ENCODE results near the gene CDKL5.

Gene CDKL5

GRCh38 chrX:18461431-18461830 is 36.0 kb downstream of the CDKL5 start:
- no peak for DNase-seq (ENCODE audit: low spot score)

DNA sequence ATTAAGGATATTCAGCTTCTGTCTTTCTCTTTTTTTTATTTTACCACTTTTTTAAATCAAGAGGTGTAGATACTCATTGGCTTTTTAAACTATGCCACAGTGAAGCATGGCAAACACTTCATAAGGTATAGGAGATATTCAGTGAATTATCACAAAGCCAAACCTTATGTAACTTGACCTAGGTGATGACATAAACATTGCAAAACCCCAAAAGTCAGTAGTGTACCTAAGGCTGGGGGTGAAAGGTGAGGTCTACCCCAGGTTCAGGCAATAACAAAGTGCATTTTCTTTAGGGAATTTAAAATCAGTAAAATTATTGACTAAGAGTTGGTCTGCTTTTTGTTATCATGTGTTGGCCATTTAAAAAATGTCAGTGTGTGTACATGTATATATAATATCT is 39.1 kb downstream of the CDKL5 start:
- DNase-seq (ENCODE audit: low spot score): no peak

DNA sequence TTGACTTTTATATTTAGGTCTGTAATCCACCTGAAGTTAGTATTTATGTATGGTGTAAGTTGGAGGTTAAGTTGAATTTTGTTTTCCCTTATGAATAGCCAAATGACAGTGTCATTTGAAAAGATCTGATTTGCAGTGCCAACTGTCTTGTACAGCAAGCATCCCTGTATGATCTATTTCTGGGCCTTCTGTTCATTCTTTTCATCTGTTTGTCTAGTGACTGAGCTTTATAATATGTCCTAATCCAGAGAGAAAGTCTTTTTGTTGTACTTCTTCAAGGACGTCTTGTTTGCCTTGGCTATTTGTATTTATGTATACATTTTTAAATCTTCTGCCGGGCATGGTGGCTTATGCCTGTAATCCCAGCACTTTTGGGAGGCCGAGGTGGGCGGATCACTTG is 39.6 kb downstream of the CDKL5 start:
- DNase-seq (ENCODE audit: low spot score): no peak

GRCh38 chrX:18468599-18468998 is 43.2 kb downstream of the CDKL5 start:
- no peak for DNase-seq (ENCODE audit: low spot score)

DNA sequence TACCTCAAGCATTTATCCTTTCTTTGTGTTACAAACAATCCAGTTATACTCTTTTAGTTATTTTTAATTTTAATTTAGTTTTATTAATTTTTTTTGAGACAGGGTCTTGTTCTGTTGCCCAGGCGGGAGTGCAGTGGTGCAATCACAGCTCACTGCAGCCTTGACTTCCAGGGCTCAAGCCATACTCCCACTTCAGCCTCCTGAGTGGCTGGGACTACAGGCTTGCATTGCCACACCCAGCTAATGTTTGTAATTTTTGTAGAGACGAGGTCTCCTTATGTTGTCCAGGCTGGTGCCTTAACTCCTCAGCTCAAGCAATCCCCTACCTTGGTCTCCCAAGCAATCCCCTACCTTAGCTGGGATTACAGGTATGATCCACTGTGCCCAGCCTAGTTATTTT is 45.9 kb downstream of the CDKL5 start:
- DNase-seq (ENCODE audit: low spot score): no peak

- DNase-seq (ENCODE audit: low spot score): no peak
Measured at GRCh38 chrX:18490806-18491555, 65.6 kb downstream of the CDKL5 start.

DNA sequence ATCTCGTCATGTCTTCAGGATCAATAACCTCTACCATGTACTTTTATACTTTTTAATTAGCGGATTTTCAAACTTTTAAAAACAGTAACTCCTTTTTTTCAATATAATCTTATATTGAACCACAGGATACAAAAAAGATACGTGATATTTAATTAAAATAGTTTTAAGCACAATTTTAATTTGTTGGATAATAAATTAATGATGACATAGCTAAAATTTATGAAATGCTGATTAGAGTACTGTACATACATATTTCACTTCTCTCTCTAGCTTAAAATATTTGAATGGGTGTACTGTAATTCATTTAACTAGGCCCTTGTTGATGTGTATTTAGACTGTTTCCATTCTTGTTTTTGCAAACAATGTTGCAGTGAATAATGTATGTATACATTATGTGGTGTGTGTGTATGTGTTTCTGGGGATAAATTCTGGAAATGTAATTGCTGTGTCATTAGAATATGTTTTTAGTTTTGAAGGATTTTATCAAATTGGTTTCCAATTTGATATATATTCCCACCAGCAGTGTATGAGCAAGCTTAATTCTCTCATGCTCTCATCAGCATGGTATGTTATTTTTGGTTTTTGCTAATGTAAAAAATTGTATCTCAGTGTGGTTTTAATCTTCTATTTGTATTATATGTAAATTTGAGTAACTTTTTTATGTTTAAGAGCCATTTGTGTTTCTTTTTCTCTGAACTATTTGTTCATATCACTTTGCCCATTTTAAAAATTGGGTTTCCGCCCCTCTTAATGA is 66.4 kb downstream of the CDKL5 start:
- DNase-seq (ENCODE audit: low spot score): no peak

DNA sequence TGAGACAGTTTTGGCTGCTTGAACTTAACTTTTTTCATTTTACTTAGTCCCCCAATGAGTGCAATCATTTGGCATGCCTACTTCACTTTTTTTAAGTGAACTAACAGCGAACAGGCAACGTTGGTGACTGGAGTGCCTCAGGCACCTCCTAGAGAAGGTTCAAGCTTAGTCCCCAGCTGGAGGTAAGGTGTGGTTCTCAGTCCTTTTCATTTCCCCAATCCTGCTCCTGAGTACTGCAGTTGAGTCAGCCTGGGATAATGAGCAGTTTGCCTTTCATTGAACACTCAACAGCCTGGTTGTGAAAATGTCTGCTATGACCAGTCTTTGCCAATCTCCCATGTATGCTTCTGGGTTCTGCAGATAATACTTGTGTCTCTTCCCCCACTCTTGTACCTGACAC is 109.5 kb downstream of the CDKL5 start:
- DNase-seq (ENCODE audit: low spot score): no peak

DNA sequence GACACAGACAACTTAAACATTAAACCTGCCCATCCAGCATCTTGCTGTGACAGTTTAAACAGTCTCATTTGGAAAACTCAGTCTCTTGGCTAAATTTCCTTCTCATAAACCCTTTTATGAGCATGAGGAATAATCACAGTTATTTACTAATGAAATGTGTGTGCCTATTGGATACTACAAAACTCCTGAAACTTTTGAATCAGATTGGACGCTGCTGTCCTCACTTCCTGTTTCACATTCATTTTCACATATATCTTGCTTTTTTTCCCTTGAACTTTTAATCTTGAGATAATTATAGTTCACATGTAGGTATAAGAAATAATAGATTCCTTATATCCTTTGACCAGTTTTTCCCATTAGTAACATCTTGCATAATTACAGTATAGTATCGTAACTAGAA is 111.7 kb downstream of the CDKL5 start:
- no peak for DNase-seq (ENCODE audit: low spot score)

DNA sequence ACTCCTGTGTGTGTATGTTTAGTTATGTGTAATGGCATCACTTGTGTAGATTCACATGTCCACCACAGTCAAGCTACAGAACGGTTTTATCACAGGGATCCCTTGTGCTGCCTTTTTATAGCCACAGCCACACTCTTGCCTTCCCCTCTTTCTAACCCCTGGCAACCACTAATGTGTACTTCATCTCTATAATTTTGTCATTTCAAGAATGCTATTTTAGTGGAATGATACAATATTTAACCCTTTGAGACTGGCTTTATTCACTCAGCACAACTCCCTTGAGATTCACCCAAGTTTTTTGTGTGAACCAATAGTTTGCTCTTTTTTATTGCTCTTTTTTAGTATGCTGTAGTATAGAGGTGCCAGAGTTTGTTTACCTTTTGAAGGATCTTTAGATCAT is 112.1 kb downstream of the CDKL5 start:
- DNase-seq (ENCODE audit: low spot score): no peak

DNA sequence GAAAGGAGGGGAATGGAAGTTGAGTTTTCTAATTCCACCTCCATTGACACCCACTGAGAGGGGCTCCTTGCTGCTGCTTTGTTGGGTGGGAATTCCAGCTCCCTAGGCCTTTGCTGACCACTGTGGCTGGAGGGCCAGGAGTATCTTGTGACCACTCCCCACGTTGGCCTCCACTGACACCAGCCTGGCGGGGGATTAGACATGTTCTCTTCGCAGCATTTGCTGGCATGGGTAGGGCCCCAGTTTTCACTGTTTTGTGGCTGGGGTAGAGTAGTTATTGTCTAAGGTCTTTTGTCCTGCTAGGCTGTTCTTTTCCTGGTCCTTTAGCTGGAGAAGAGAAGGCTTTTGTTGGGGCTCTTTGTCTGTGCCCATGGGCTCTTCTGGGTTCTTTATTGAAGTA is 116.7 kb downstream of the CDKL5 start:
- DNase-seq (ENCODE audit: low spot score): no peak

GRCh38 chrX:18542905-18543304 is 117.5 kb downstream of the CDKL5 start:
- DNase-seq (ENCODE audit: low spot score): no peak

- no peak for DNase-seq (ENCODE audit: low spot score)
Measured at GRCh38 chrX:18543738-18544137, 118.3 kb downstream of the CDKL5 start.

DNA sequence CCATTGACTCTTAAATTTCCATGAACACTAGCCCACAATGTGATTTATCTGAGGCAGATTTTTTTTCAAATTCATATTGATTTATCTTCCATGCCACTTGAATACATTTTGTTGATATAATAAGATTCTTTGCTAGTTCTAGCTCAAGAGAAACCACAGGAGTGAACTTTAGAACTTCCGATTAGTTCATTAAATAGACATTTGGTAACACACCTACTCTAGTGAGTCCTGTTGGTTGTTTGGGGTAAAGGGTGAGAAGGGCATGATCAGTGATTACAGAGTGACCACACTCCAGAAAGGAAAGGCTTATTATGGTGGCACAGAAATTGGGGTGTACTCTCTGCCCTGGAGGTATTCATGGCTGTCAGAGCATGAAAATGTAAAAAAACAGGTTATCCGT is 120.4 kb downstream of the CDKL5 start:
- no peak for DNase-seq (ENCODE audit: low spot score)

GRCh38 chrX:18548996-18549395 is 123.6 kb downstream of the CDKL5 start:
- no peak for DNase-seq (ENCODE audit: low spot score)

- DNase-seq (ENCODE audit: low spot score): no peak
Measured at GRCh38 chrX:18549643-18550042, 124.2 kb downstream of the CDKL5 start.

GRCh38 chrX:18557879-18558278 is 132.5 kb downstream of the CDKL5 start:
- DNase-seq (ENCODE audit: low spot score): no peak

- no peak for DNase-seq (ENCODE audit: low spot score)
Measured at GRCh38 chrX:18558799-18559198, 133.4 kb downstream of the CDKL5 start.

DNA sequence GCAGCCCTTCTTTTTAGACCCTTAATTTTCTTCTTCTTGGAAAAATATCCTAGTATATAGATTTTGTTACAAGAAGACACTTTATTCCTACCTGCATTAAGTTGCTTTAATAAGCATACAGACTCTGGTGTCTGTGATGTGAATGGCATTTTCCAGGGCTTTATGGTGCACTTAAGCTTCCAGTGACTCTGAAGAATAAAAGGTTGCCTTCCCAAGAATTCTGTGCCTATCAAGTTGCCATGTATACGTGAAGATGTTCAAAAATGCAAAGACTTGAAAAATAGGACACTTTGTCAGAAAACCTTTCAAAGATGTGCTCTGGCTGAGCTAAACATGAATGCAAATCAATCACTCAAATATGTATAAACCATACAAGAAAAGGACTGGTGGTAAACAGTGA is 135.6 kb downstream of the CDKL5 start:
- no peak for DNase-seq (ENCODE audit: low spot score)

DNA sequence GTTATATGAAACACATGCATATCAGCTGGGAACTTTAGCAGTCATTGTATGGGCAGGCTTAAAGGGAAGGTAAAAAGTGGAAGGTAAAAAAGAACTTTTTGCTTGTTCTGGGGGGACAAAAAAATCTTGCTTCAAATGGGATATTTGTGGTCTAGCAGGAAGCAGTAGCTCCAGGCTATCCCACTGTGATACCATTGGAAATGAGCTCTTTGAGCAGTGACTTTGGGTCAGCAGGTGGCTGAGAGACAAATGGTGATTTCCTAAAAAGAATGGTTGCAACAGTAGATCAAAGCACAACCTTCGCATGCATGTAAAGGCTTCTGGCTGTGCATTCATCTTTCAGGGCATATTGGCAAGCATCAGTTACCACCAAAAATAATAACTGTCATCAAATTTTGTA is 140.3 kb downstream of the CDKL5 start:
- DNase-seq (ENCODE audit: low spot score): no peak

- no peak for DNase-seq (ENCODE audit: low spot score)
Measured at GRCh38 chrX:18566748-18567147, 141.3 kb downstream of the CDKL5 start.

DNA sequence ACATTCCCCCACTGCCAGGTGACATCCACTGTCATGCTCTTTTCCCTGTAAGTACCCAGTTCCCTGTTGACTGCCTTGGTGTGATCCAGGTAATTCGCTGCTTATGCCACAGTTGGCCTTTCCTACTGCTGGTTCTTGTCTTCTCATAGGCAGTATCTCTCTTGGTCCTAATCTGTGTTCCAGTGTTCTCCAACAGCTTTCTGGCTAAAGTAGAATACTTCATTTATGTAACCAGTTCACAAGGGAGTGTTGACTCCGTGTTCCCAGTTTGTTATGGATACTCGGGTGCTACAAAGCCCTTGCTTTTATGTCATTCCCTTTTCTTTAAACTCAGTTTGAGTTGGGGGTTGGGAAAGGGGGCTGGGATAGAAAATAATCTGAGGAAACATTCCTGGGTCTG is 148.1 kb downstream of the CDKL5 start:
- no peak for DNase-seq (ENCODE audit: low spot score)

DNA sequence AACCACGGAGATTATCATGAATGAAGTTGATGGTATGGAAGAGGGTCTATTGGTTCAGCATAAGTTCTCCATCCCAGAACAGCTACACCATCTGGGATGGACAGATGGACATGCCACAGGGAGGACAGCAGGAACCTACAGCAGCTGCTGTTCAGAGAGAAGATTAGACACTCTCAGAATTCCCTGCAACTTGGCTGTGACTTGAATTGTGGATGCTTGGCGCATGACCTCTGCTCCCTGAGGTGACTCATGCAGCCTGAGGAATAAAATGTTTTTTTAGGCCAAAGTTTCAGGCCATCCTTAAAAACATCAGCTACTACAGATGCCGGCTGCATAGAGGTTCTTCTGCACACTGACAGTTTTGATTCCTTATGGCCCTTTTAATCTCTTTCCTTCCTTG is 149.2 kb downstream of the CDKL5 start:
- DNase-seq (ENCODE audit: low spot score): no peak

GRCh38 chrX:18575744-18576143 is 150.3 kb downstream of the CDKL5 start:
- DNase-seq (ENCODE audit: low spot score): no peak

All from left forelimb (tissue), 1 donor.